Measurements from ENCODE around the gene SMARCA4.
"Not testable (repeated sequence)": the region's sequence is repeated elsewhere in the genome, so short reads cannot be mapped to it uniquely, and the experiment has no call there.

SMARCA4 gene

GRCh38 chr19:10921910-10922637 lies 38.8 kb upstream of the SMARCA4 start:
- Mint-ChIP-seq H3K27me3 (no peaks in the 10 kb centered on the region), H3K27ac (peak overlapping the region in 1 of 2 donors; percentile 66), H3K36me3 (ENCODE audit: insufficient read depth) (peaks cover 12% of the 10 kb centered on the region), H3K9me3 (no peaks in the 10 kb centered on the region), H3K4me3 (no peak overlapping the region), H3K4me1 (ENCODE audit: low read depth in 2 of 2) (peaks cover under 1 to 5% of the 10 kb centered on the region in 2 donors)
- DNase-seq (no peak), ATAC-seq (replicated peaks) (no peak)

GRCh38 chr19:10922638-10923014 lies 38.2 kb upstream of the SMARCA4 start:
- H3K27me3 Mint-ChIP-seq = no peaks in the 10 kb centered on the region
- ATAC-seq (replicated peaks) (no peak), DNase-seq (no peak)
- H3K4me1 Mint-ChIP-seq (ENCODE audit: low read depth in 2 of 2) = peaks cover 6 to 9% of the 10 kb centered on the region in 2 donors
- no peak overlapping the region for H3K4me3 Mint-ChIP-seq
- peak overlapping the region; percentile 23 to 66 for H3K27ac Mint-ChIP-seq
- no peaks in the 10 kb centered on the region for H3K9me3 Mint-ChIP-seq
- H3K36me3 Mint-ChIP-seq (ENCODE audit: insufficient read depth) = peaks cover 12% of the 10 kb centered on the region

- H3K4me1 Mint-ChIP-seq (ENCODE audit: low read depth in 2 of 2) = peaks cover 12 to 14% of the 10 kb centered on the region in 2 donors
- DNase-seq (no peak), ATAC-seq (replicated peaks) (no peak)
- H3K27me3 Mint-ChIP-seq = no peaks in the 10 kb centered on the region
- H3K4me3 Mint-ChIP-seq = no peak overlapping the region
- no peaks in the 10 kb centered on the region for H3K9me3 Mint-ChIP-seq
- H3K36me3 Mint-ChIP-seq (ENCODE audit: insufficient read depth) = peaks cover 12% of the 10 kb centered on the region
- peak overlapping the region in 1 of 2 donors; percentile 69 for H3K27ac Mint-ChIP-seq
Measured at GRCh38 chr19:10923260-10924112, 37.3 kb upstream of the SMARCA4 start.

DNA sequence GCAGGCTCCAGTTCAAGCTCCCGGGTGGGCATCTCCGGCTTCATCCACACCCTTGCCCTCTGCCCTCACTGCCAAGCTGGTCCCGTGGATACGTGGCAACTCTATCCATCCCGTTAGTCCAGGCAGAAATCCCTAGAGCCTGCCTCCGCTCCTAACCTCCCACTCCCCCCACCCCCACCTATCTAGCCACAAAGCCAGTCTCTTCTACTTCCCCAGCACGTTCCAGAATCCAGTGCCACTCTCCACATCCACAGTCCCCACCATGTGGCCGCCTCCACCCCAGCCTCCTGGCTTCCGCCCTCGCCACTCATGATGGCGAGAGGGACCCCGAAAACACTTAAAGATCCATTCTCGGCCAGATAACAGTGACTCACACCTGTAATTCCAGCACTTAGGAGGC lies 36.2 kb upstream of the SMARCA4 start:
- Mint-ChIP-seq H3K9me3 (no peaks in the 10 kb centered on the region), H3K4me1 (ENCODE audit: low read depth in 2 of 2) (peaks cover 12 to 19% of the 10 kb centered on the region in 2 donors), H3K4me3 (no peak overlapping the region), H3K27me3 (no peaks in the 10 kb centered on the region), H3K36me3 (ENCODE audit: insufficient read depth) (peaks cover 19% of the 10 kb centered on the region), H3K27ac (peak overlapping the region; percentile 62 to 69)
- no peak for ATAC-seq (replicated peaks)
- no peak for DNase-seq

DNA sequence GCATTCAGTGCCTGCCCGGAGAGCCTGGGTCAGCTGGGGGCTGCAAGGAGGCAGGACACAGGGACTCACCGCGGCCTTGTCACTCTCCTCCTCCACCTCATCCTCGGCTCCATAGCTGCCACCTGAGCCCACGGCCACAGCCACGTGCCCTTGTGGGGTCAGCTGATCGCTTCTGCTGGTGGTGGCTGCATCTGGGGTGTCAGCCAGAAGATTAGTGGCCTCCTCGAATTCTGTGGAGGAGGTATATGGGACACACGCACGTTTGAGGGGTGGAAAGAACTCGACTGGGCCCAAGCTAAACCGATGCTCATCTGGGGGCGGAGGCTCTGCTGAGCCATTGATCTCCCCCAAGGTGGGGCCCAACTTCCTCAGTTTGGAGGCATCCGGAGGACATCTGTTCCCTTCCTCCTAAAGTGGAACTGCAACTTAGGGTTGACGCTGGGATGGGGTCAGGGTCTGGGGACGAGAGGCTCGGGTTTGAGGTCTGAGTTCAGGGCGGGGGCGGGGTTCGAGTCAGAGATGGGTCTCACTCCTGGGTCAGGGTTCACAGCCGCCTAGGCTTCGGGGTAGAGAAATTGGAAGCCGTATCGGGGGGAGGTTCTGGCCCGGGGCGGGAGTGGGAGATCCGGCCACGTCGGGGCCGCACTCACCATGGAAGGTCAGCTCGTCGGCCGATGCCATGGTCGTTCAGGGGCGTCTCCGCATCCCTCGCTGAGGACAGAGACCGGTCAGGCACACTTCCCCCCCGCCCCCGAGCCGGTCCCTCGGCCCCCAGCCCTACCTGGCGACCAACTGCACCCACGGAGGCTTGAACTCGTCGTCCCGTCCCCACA lies 32.9 kb upstream of the SMARCA4 start:
- Mint-ChIP-seq H3K27me3 (no peaks in the 10 kb centered on the region), H3K4me1 (ENCODE audit: low read depth in 2 of 2) (peaks cover 22 to 24% of the 10 kb centered on the region in 2 donors), H3K27ac (peak overlapping the region; percentile 89 to 90), H3K36me3 (ENCODE audit: insufficient read depth) (peaks cover 43% of the 10 kb centered on the region), H3K4me3 (peak overlapping the region; percentile 89 to 90), H3K9me3 (no peaks in the 10 kb centered on the region)
- DNase-seq = peak in 1 of 3 experiments; percentile 8
- ATAC-seq (replicated peaks) = peak; percentile 1

GRCh38 chr19:10928563-10929401 lies 32.0 kb upstream of the SMARCA4 start, which contains the start of the genes TIMM29 and YIPF2:
Gene TIMM29, plus strand, starts transcription at chr19:10928811. Its CDS starts 12 bp downstream, at chr19:10928823.
Gene YIPF2, minus strand, starts transcription at chr19:10928639. Its CDS starts 229 bp downstream, at chr19:10928410.
- H3K27me3 Mint-ChIP-seq = no peaks in the 10 kb centered on the region
- H3K9me3 Mint-ChIP-seq = no peaks in the 10 kb centered on the region
- ATAC-seq (replicated peaks) (peak; percentile 85), DNase-seq (peak; percentile 83 to 87 (median 84))
- peak within 1 kb of the TSS; percentile 89 to 90 for H3K27ac Mint-ChIP-seq
- H3K4me1 Mint-ChIP-seq (ENCODE audit: low read depth in 2 of 2) = peaks cover 22 to 24% of the 10 kb centered on the region in 2 donors
- peak within 1 kb of the TSS; percentile 89 to 90 for H3K4me3 Mint-ChIP-seq
- peaks cover 52% of the 10 kb centered on the region for H3K36me3 Mint-ChIP-seq (ENCODE audit: insufficient read depth)

- no peak for DNase-seq
- H3K9me3 Mint-ChIP-seq = no peaks in the 10 kb centered on the region
- peaks cover 22% of the 10 kb centered on the region in 2 donors for H3K4me1 Mint-ChIP-seq (ENCODE audit: low read depth in 2 of 2)
- peak overlapping the region; percentile 74 to 90 for H3K27ac Mint-ChIP-seq
- H3K36me3 Mint-ChIP-seq (ENCODE audit: insufficient read depth) = peaks cover 55% of the 10 kb centered on the region
- no peaks in the 10 kb centered on the region for H3K27me3 Mint-ChIP-seq
- no peak for ATAC-seq (replicated peaks)
- peak overlapping the region; percentile 89 to 90 for H3K4me3 Mint-ChIP-seq
Measured at GRCh38 chr19:10929402-10929794, 31.4 kb upstream of the SMARCA4 start.

- peaks cover 8 to 11% of the 10 kb centered on the region in 2 donors for H3K4me1 Mint-ChIP-seq (ENCODE audit: low read depth in 2 of 2)
- no peaks in the 10 kb centered on the region for H3K27me3 Mint-ChIP-seq
- H3K27ac Mint-ChIP-seq = no peak overlapping the region
- no peak overlapping the region for H3K4me3 Mint-ChIP-seq
- ATAC-seq (replicated peaks) = no peak
- no peaks in the 10 kb centered on the region for H3K9me3 Mint-ChIP-seq
- peaks cover 38% of the 10 kb centered on the region for H3K36me3 Mint-ChIP-seq (ENCODE audit: insufficient read depth)
- no peak for DNase-seq
Measured at GRCh38 chr19:10935371-10936059, 25.3 kb upstream of the SMARCA4 start.

DNA sequence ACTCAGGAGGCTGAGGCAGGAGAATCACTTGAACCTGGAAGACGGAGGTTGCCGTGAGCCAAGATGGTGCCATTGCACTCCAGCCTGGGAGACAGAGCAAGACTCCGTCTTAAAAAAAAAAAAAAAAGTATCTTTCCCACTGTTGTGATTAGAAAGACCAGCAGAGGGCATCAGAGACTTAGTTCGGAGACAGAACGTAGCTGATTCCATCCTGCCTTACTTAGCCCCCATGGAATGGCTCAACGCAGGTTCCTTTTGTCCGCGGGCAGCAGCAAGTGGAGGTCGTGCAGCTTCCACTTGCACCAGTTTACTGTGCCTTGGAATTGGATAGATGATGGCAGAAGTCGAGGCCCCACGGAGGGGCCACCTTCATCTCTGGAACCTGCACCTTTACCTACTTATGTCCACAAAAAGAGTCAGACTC lies 24.2 kb upstream of the SMARCA4 start:
- Mint-ChIP-seq H3K9me3 (no peaks in the 10 kb centered on the region), H3K4me1 (ENCODE audit: low read depth in 2 of 2) (peaks cover 7% of the 10 kb centered on the region in 2 donors), H3K27me3 (no peaks in the 10 kb centered on the region), H3K27ac (no peak overlapping the region), H3K4me3 (no peak overlapping the region), H3K36me3 (ENCODE audit: insufficient read depth) (peaks cover 30% of the 10 kb centered on the region)
- DNase-seq (peak; percentile 46 to 53 (median 51)), ATAC-seq (replicated peaks) (peak; percentile 74)

DNA sequence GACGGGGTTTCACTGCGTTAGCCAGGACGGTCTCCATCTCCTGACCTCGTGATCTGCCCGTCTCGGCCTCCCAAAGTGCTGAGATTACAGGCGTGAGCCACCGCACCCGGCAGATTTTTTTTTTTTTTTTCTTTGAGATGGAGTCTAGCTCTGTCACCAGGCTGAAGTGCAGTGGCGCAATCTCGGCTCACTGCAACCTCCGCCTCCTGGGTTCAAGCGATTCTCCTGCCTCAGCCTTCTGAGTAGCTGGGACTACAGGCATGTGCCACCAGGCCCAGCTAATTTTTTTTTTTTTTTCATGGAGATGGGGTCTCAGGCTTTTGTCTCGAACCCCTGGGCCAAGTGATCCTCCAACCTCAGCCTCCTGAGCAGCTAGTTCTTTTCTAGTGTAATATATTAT lies 19.2 kb upstream of the SMARCA4 start:
- H3K36me3 Mint-ChIP-seq (ENCODE audit: insufficient read depth); DNase-seq; H3K4me3 Mint-ChIP-seq; ATAC-seq (replicated peaks); H3K4me1 Mint-ChIP-seq (ENCODE audit: low read depth in 2 of 2); H3K27ac Mint-ChIP-seq; H3K27me3 Mint-ChIP-seq; H3K9me3 Mint-ChIP-seq: not testable (repeated sequence)

DNA sequence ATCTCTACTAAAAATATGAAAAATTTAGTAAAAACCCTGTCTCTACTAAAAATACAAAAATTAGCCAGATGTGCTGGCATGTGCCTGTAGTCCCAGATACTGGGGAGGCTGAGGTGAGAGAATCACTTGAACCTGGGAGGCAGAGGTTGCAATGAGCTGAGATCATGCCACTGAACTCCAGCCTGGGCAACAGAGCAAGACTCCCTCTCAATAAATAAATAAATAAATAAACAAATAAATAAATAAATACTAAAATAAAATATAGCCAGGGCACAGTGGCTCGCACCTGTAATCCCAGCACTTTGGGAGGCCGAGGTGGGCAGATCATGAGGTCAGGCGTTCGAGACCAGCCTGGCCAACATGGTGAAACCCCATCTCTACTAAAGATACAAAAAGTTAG lies 17.4 kb upstream of the SMARCA4 start:
- H3K27ac Mint-ChIP-seq, H3K27me3 Mint-ChIP-seq, H3K9me3 Mint-ChIP-seq: not testable (repeated sequence)

DNA sequence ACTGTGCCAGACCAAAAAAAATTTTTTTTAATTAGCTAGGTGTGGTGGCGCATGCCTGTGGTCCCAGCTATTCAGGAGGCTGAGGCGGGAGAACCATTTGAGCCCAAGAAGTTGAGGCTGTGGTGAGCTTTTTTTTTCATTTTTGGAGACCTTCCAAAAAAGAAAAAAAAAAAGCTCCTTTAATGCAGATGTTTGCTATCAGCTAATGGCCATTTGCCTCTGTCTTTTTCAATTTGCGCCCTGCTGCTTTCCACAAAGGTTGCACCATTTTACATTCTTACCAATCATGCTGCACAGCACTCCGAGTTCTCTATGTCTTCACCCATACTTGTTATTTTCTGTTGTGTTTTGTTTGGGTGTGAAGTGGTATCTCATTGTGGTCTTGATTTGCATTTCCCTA lies 15.6 kb upstream of the SMARCA4 start:
- H3K27ac Mint-ChIP-seq = no peak overlapping the region
- H3K27me3 Mint-ChIP-seq = no peaks in the 10 kb centered on the region
- H3K4me1 Mint-ChIP-seq (ENCODE audit: low read depth in 2 of 2) = no peaks in the 10 kb centered on the region
- H3K4me3 Mint-ChIP-seq = no peak overlapping the region
- no peak for ATAC-seq (replicated peaks)
- peaks cover 6% of the 10 kb centered on the region for H3K36me3 Mint-ChIP-seq (ENCODE audit: insufficient read depth)
- DNase-seq = no peak
- no peaks in the 10 kb centered on the region for H3K9me3 Mint-ChIP-seq

More for the DNA sequence above, 17.4 kb upstream of the SMARCA4 start:
- H3K4me1 Mint-ChIP-seq (ENCODE audit: low read depth in 2 of 2); H3K36me3 Mint-ChIP-seq (ENCODE audit: insufficient read depth); ATAC-seq (replicated peaks); H3K4me3 Mint-ChIP-seq; DNase-seq: not testable (repeated sequence)
